ENCODE measurements around the gene CPLX3.
"Not testable (repeated sequence)": the region's sequence is repeated elsewhere in the genome, so short reads cannot be mapped to it uniquely, and the experiment has no call there.

Gene CPLX3

GRCh38 chr15:74826364-74826819, at the start of gene CPLX3:
Gene CPLX3, plus strand, starts transcription at chr15:74826627. Its CDS starts 77 bp downstream, at chr15:74826704.
- DNase-seq = peak; percentile 16

DNA sequence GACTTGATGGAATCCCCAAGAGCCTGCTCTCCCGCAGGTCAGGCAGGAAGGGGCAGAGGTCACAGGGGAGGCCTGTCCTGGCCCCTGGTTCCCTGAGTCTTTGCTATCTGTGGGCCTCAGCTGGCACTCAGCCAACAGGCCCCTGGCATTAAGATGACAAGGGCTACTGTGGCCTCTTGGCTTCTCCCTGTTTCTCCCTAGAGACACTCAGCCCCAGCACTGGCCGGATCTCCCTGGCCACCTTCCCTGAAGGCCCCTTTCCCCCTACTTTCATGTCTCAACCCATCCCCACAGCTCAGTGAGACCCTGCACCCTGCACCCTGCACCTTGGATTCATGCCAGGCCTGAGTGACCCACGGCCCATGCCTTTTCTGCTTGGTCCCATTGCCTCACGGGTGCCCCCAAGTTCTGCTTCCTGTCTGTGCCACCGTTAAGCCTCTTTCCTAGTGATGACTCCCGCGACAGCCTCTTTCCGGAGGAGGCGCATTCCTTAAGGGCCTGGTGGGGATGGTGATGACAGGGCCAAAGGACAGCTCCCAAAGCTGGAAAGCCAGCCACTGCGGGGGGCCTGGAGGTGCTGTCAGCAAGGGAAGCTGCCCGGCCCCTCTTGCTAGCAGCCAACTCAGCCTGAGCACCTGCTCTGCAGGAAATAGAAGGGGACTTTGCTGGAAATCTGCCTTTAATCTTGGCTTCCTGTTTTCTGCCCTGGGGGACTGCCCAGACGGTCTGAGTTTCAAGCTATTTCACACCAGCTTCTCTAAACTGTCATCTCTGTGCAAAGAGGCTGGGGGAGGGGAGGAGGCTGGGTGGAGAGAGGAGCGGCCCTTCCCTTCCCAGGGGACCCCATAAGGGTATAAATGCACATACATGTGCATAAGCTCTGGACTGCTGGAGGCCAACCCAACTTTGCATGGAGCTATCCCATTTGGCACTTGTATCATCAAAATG, 49.3 kb upstream of the CPLX3 start:
- no peak for DNase-seq

- no peak for DNase-seq
Observed at GRCh38 chr15:74777769-74778598, 48.4 kb upstream of the CPLX3 start.

GRCh38 chr15:74778599-74778970, 47.8 kb upstream of the CPLX3 start:
- no peak for DNase-seq

GRCh38 chr15:74779162-74779648, 47.2 kb upstream of the CPLX3 start:
- no peak for DNase-seq

DNA sequence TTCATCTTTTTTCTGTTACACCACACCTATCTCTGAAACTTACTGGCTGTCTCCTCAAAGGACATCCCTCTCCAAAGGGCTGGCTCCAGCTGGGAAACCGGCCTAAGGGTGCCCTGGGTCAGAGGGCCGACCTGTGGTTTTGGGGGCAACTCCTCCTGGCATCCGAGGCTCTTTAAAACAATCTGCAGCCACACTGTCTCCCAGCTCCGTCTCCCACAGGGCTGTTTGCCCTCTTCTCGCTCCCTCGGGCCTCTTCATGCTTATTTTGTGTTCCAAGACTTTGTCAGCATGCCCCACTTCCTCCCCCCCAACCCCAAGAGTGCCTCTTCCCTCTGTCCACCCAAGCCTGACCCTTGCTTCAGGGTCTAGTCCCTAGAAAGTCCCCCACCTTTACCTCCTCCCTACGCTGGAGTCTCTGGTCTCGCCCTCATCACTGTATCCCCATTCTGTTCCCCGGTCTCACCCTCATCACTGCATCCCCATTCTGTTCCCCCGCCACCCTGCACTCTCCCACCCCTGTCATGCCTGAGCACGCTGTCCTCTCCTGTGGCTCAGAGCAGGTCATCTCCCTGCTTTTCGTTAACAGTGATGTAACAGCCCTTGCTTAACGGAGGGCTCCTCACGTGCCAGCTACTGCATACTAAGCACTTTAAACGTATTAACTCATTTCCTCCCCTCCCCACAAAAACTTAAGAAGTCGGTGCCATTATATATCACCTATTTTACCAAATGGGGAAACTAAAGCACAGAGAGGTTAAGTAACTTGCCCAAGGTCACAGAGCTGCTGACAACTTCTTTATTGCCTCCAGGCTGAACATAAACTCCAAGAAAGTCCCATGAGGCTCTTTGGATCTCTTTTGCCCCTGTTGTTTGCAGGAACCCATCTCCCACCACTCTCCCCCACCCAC, 45.6 kb upstream of the CPLX3 start:
- DNase-seq = no peak

- peak; percentile 50 for DNase-seq
Observed at GRCh38 chr15:74781431-74782258, 44.8 kb upstream of the CPLX3 start, which contains the start of gene CSK. Gene CSK, plus strand, starts transcription at chr15:74782080. Its CDS starts 16,218 bp downstream, at chr15:74798298.

DNA sequence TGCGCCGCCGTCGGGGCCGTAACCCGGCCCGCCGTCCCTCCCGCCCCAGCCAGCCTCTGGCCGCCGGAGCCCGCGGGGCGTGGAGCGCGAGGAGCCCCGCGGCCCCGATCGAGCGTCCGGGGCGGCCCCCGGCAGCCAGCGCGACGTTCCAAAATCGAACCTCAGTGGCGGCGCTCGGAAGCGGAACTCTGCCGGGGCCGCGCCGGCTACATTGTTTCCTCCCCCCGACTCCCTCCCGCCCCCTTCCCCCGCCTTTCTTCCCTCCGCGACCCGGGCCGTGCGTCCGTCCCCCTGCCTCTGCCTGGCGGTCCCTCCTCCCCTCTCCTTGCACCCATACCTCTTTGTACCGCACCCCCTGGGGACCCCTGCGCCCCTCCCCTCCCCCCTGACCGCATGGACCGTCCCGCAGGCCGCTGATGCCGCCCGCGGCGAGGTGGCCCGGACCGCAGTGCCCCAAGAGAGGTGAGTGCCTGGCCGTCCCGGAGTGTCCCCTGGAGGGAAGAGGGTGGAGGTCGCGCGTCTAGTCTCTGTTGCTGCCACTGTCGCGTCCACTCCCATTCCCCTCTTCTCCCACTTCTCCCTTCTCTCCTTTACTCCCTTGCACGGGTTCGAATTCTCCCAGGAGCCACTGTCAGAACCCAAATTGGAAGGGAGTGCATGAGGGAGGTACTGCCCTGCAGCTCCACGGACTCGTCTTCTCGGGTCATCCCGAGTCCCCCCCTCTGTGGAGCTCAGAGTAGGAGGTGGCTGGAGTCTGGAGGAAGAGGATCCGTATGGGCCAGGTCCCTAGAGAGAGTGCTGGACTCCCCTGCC, 44.0 kb upstream of the CPLX3 start:
- DNase-seq = no peak

- DNase-seq = no peak
Observed at GRCh38 chr15:74783072-74783807, 43.2 kb upstream of the CPLX3 start.

DNA sequence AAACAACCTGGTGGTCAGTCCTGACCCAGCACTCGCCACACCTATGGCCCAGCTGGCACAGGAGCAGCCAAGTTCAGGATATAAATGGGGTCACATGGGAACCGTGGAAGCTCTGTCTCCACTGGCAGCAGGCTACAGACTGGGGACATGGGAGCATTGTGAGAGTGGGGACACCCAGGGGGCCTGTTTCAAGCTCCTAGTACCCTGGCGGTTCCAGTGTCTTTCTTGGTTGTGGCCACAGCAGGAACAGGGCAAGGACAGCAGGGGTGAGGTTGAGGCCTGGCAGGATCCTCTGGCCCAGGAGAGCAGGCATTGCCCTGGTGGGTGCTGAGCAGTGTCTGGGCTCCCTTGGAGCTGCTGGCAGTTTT, 42.6 kb upstream of the CPLX3 start:
- DNase-seq = no peak

GRCh38 chr15:74784426-74785193, 41.8 kb upstream of the CPLX3 start:
- DNase-seq = no peak

- DNase-seq = no peak
Observed at GRCh38 chr15:74785194-74786032, 41.0 kb upstream of the CPLX3 start.

- not testable (repeated sequence) for DNase-seq
Observed at GRCh38 chr15:74786081-74786480, 40.3 kb upstream of the CPLX3 start.

DNA sequence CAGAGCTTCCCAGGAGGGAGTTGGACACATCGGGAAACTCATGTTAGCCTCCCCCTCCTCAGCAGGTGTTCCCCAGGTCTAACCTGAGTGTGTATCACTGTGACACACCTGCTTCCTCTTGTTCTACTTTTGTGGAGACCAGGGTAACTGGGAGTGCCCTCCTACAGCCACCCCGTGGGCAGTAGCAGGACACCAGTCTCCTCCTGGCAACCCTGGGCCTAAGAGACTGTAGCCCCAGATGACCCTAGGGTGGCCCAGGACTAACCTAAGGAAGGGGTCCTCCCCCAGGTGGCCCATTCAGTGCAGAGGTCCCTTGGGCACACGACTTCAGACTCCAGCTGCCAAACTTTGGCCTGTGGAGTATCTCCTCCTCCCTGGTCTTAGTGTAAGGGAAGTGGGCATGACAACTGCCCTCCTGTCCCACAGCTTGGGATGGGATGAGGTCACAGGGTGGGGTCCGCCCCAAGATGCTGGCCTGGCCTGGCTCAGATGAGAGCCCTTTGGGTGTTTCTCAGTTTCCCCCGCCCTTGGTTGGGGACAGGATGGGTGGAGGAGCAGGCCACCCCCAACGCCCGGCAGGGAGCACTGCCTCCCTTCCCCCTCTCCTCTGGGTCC, 39.8 kb upstream of the CPLX3 start:
- no peak for DNase-seq

GRCh38 chr15:74787251-74788041, 39.0 kb upstream of the CPLX3 start:
- DNase-seq = peak; percentile 7

DNA sequence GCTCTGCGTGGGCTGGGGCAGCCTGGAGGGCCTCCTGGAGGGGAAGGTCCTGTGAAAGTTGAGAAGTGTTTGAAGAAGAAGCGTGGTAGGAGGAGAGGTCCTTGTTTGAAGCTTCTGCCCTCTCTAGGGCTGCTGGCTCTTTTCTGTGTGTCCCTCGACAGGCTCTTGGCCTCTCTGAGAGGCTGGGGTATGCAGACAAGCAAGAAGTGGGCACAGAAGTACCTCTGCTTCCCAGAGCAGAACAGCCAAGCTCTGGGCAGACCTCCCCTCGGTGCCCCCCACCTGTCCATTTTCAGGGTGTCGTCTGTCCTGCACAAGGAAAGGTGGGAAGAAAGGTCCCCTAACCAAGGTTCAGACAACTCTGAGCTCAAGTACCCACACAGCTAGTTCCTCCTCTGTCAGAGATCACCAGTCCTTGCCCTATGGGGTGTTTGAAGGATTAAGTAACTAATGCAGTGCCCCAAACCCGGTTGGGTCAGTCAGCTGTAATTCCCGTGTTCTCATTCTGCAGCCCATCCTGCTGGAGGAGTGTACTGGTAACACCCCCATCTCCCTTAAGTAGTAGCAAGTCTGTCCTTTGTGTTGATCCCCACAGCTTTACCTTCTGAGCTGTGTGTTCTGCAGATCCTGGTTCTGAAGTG, 38.3 kb upstream of the CPLX3 start:
- no peak for DNase-seq
